NB4 (cell line): ENCODE results near the gene GMIP.

Source experiments
- POLR2A ChIP-seq: IDR thresholded peaks from 2 replicates; pipeline ENCODE4 v1.6.1; 2011; ENCODE audit warnings: mild to moderate bottlenecking; ENCODE audit not compliant: insufficient read length; ENCODE audit errors: extremely low read depth
- TF ChIP-seq, protein P1 (sequence below): IDR thresholded peaks from 2 replicates; pipeline ENCODE4 v1.6.1; 2011; ENCODE audit warnings: low read depth, low read length
- TF ChIP-seq, protein P2 (sequence below): IDR thresholded peaks from one replicate; pipeline ENCODE4 v1.5.1; 2012; ENCODE audit warnings: low read depth, low read length

DNA sequence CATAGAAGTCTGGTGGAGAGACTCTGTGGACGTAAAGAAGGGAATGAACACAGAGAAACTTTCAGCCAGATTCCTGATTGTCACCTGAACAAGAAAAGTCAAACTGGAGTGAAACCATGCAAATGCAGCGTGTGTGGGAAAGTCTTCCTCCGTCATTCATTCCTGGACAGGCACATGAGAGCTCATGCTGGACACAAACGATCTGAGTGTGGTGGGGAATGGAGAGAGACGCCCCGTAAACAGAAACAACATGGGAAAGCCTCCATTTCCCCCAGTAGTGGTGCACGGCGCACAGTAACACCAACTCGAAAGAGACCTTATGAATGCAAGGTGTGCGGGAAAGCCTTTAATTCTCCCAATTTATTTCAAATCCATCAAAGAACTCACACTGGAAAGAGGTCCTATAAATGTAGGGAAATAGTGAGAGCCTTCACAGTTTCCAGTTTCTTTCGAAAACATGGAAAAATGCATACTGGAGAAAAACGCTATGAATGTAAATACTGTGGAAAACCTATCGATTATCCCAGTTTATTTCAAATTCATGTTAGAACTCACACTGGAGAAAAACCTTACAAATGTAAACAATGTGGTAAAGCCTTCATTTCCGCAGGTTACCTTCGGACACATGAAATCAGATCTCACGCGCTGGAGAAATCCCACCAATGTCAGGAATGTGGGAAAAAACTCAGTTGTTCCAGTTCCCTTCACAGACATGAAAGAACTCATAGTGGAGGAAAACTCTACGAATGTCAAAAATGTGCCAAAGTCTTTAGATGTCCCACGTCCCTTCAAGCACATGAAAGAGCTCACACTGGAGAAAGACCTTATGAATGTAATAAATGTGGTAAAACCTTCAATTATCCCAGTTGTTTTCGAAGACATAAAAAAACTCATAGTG is 36.0 kb upstream of the GMIP start:
- TF ChIP-seq POLR2A, result no peak
- TF ChIP-seq, protein P1, sequence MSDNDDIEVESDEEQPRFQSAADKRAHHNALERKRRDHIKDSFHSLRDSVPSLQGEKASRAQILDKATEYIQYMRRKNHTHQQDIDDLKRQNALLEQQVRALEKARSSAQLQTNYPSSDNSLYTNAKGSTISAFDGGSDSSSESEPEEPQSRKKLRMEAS, result no peak
- TF ChIP-seq, protein P2, sequence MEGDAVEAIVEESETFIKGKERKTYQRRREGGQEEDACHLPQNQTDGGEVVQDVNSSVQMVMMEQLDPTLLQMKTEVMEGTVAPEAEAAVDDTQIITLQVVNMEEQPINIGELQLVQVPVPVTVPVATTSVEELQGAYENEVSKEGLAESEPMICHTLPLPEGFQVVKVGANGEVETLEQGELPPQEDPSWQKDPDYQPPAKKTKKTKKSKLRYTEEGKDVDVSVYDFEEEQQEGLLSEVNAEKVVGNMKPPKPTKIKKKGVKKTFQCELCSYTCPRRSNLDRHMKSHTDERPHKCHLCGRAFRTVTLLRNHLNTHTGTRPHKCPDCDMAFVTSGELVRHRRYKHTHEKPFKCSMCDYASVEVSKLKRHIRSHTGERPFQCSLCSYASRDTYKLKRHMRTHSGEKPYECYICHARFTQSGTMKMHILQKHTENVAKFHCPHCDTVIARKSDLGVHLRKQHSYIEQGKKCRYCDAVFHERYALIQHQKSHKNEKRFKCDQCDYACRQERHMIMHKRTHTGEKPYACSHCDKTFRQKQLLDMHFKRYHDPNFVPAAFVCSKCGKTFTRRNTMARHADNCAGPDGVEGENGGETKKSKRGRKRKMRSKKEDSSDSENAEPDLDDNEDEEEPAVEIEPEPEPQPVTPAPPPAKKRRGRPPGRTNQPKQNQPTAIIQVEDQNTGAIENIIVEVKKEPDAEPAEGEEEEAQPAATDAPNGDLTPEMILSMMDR, result no peak
